GM12892 (cell line): ENCODE measurements around the gene FAM168A.
A peak's percentile ranks its signal among the peaks of the same experiment; 100 is the strongest.

Experiments
- DNase-seq: peaks from one replicate; pipeline ENCODE4 v3.0.0; 2011; ENCODE audit not compliant: insufficient read length
- FAIRE-seq: peaks from 2 replicates; lab custom pipeline; 2011; peaks lifted over from hg19 to GRCh38; lab: Jason Lieb, UNC
- POLR2A ChIP-seq: IDR thresholded peaks from 2 replicates; pipeline ENCODE4 v1.6.1; 2011; ENCODE audit warnings: low read depth, low read length, control low read depth
- POLR2AphosphoS5 ChIP-seq: IDR thresholded peaks from 2 replicates; pipeline ENCODE4 v1.6.1; 2011; ENCODE audit warnings: low read depth, low read length, control low read depth
- TAF1 ChIP-seq: IDR thresholded peaks from 2 replicates; pipeline ENCODE4 v1.6.1; 2011; ENCODE audit warnings: low read depth, mild to moderate bottlenecking, control low read depth, low read length, borderline replicate concordance

Gene FAM168A

GRCh38 chr11:73413256-73413655, 184.7 kb downstream of the FAM168A start:
- DNase-seq (no peak), FAIRE-seq (no peak)
- TF ChIP-seq TAF1 (no peak), POLR2A (no peak), POLR2AphosphoS5 (no peak)

GRCh38 chr11:73412308-73412707, 185.6 kb downstream of the FAM168A start:
- DNase-seq = no peak
- TF ChIP-seq POLR2AphosphoS5 = no peak
- TF ChIP-seq POLR2A = no peak
- TF ChIP-seq TAF1 = no peak
- no peak for FAIRE-seq

- DNase-seq (no peak), FAIRE-seq (no peak)
- no peak for TF ChIP-seq POLR2AphosphoS5
- TF ChIP-seq POLR2A = no peak
- TF ChIP-seq TAF1 = no peak
Measured at GRCh38 chr11:73411031-73411430, 186.9 kb downstream of the FAM168A start.

GRCh38 chr11:73410627-73411026, 187.3 kb downstream of the FAM168A start:
- DNase-seq (no peak), FAIRE-seq (no peak)
- no peak for TF ChIP-seq POLR2AphosphoS5

- no peak for DNase-seq
- TF ChIP-seq POLR2A (no peak), POLR2AphosphoS5 (no peak), TAF1 (no peak)
- FAIRE-seq = no peak
Measured at GRCh38 chr11:73409431-73409830, 188.5 kb downstream of the FAM168A start.

- FAIRE-seq (no peak), DNase-seq (no peak)
- TF ChIP-seq POLR2AphosphoS5 = no peak
- TF ChIP-seq TAF1 = no peak
- TF ChIP-seq POLR2A = no peak
Measured at GRCh38 chr11:73406619-73407018, 191.3 kb downstream of the FAM168A start.

- no peak for FAIRE-seq
Measured at GRCh38 chr11:73406131-73406530, 191.8 kb downstream of the FAM168A start.

GRCh38 chr11:73405146-73405510, 192.8 kb downstream of the FAM168A start:
- TF ChIP-seq POLR2A = no peak
- TF ChIP-seq TAF1 = no peak
- TF ChIP-seq POLR2AphosphoS5 = no peak
- DNase-seq (no peak), FAIRE-seq (no peak)

More at GRCh38 chr11:73406131-73406530, 191.8 kb downstream of the FAM168A start:
- DNase-seq = no peak
- TF ChIP-seq POLR2A = no peak

GRCh38 chr11:73404506-73405145, 193.3 kb downstream of the FAM168A start:
- FAIRE-seq (no peak), DNase-seq (no peak)
- TF ChIP-seq TAF1 (no peak), POLR2AphosphoS5 (no peak)

- no peak for DNase-seq
- no peak for TF ChIP-seq TAF1
- TF ChIP-seq POLR2AphosphoS5 = no peak
- no peak for TF ChIP-seq POLR2A
- no peak for FAIRE-seq
Measured at GRCh38 chr11:73404048-73404447, 193.9 kb downstream of the FAM168A start.

- DNase-seq (no peak), FAIRE-seq (no peak)
- no peak for TF ChIP-seq TAF1
- TF ChIP-seq POLR2AphosphoS5 = no peak
- TF ChIP-seq POLR2A = no peak
Measured at GRCh38 chr11:73403541-73403940, 194.4 kb downstream of the FAM168A start.

GRCh38 chr11:73402834-73403185, 195.1 kb downstream of the FAM168A start:
- DNase-seq (no peak), FAIRE-seq (peak; percentile 53)
- no peak for TF ChIP-seq POLR2AphosphoS5
- TF ChIP-seq TAF1 = no peak
- no peak for TF ChIP-seq POLR2A
